ENCODE data around the gene GLIS1. TPM values are rescaled to one million over a fixed set of nuclear protein-coding genes. Genes with fewer than 3 reads are reported as not detected.

The GLIS1 gene
- total RNA-seq, 4 donors from 2014 or later = 0.59 to 3.9 (median 0.75) TPM

- WGBS, 2 donors = 92 to 94% methylated on average over 25 of the region's 25 CpGs
- no peak for DNase-seq (ENCODE audit: low spot score in 2 of 2)
- TF ChIP-seq POLR2A (IDR thresholded peaks at IDR 0.05) = no peak
- TF ChIP-seq CTCF (IDR thresholded peaks at IDR 0.05) = no peak
- TF ChIP-seq EP300 (IDR thresholded peaks at IDR 0.05) = no peak
- Histone ChIP-seq H3K4me1 (no peaks in the 10 kb centered on the region), H3K4me3 (no peak overlapping the region), H3K36me3 (no peaks in the 10 kb centered on the region), H3K27ac (no peak overlapping the region), H3K27me3 (peaks cover 0 to 5% of the 10 kb centered on the region in 2 donors), H3K9me3 (no peaks in the 10 kb centered on the region)
Measured at GRCh38 chr1:53460211-53460634, 278.7 kb downstream of the GLIS1 start.

- Histone ChIP-seq H3K4me1 (no peaks in the 10 kb centered on the region), H3K36me3 (no peaks in the 10 kb centered on the region), H3K4me3 (no peak within 1 kb of the TSS), H3K27ac (no peak within 1 kb of the TSS), H3K9me3 (no peaks in the 10 kb centered on the region), H3K27me3 (peaks cover 0 to 5% of the 10 kb centered on the region in 2 donors)
- WGBS, 2 donors = 96 to 97% methylated on average over 55 to 61 of the region's 82 CpGs
- DNase-seq (ENCODE audit: low spot score in 2 of 2) = no peak
- no peak for TF ChIP-seq POLR2A (IDR thresholded peaks at IDR 0.05)
- no peak for TF ChIP-seq EP300 (IDR thresholded peaks at IDR 0.05)
Measured at GRCh38 chr1:53459321-53460175, 279.4 kb downstream of the GLIS1 start, which contains the start of gene DMRTB1. TSS of gene DMRTB1 (plus strand) at chr1:53459399. CDS start at chr1:53459454, 55 bp downstream.

- no peak for DNase-seq (ENCODE audit: low spot score in 2 of 2)
- WGBS, 2 donors = 70% methylated on average over 3 of the region's 3 CpGs
- Histone ChIP-seq H3K9me3 (no peaks in the 10 kb centered on the region), H3K4me3 (no peak overlapping the region), H3K36me3 (no peaks in the 10 kb centered on the region), H3K4me1 (no peaks in the 10 kb centered on the region), H3K27ac (no peak overlapping the region), H3K27me3 (peaks cover 0 to 5% of the 10 kb centered on the region in 2 donors)
- no peak for TF ChIP-seq CTCF (IDR thresholded peaks at IDR 0.05)
- TF ChIP-seq POLR2A (IDR thresholded peaks at IDR 0.05) = no peak
- no peak for TF ChIP-seq EP300 (IDR thresholded peaks at IDR 0.05)
Measured at GRCh38 chr1:53458634-53459033, 280.3 kb downstream of the GLIS1 start.

Small RNA genes within 50 kb of the gene (small RNA-seq; reads per million reads assigned to genes)
- not detected for gene RF00418
- gene RNU7-95P = not detected

Other genes starting within 250 kb of the GLIS1 start
- gene NDC1, start 99.1 kb upstream of the GLIS1 start, total RNA-seq = 10 to 100 TPM in 3 of 4 donors, 1 to 10 TPM in 1; 8.0 to 13.5 (median 11.5) TPM
- gene YIPF1, start 150.6 kb upstream of the GLIS1 start, total RNA-seq = 10 to 100 TPM; 17.8 to 31.2 (median 24.4) TPM
- not detected for gene DIO1, start 155.0 kb upstream of the GLIS1 start, total RNA-seq
- 10 to 100 TPM; 15.5 to 39.9 (median 26.8) TPM for gene IFT25, start 206.5 kb upstream of the GLIS1 start, total RNA-seq
- gene LRRC42, start 207.2 kb upstream of the GLIS1 start, total RNA-seq = 10 to 100 TPM; 26.1 to 29.5 (median 26.8) TPM